PC-9 (cell line): ENCODE data around the gene DCAF15. TPM values are rescaled to one million over a fixed set of nuclear protein-coding genes. Genes with fewer than 3 reads are reported as not detected.

ENCODE experiments used
- BruUV-seq: library from RNA; stranded (reverse); fragments of 400-500 nt; replicated peaks from 2 replicates; lab custom pipeline; 2021; lab: Mats Ljungman, UMichigan
- CTCF ChIA-PET: fragments of 300-600 bp; sonication (Branson Sonifier 250); formaldehyde crosslinking; loops from one replicate; lab custom pipeline; 2022; ENCODE audit warnings: antibody characterized with exemption; lab: Charles Lee
- POLR2A ChIA-PET: fragments of 300-600 bp; sonication (Branson Sonifier 250); formaldehyde crosslinking; loops from one replicate; lab custom pipeline; 2022; ENCODE audit warnings: antibody characterized with exemption; ENCODE audit not compliant: unreplicated experiment; lab: Charles Lee
- DNase-seq, 2 experiments: peaks; one replicate each; pipeline versions ENCODE4 v3.0.0 to v3.0.0-alpha.2; 2015 to 2022; ENCODE audit warnings: mixed read lengths in 1 of 2
- H2AFZ ChIP-seq: fragments of 200-600 bp; sonication (generic); 2 replicates; pipeline ENCODE4 v1.8.1; 2017; ENCODE audit warnings: antibody characterized with exemption
- H3F3A ChIP-seq: fragments of 200-600 bp; sonication (generic); 2 replicates; pipeline ENCODE4 v1.8.1; 2017; ENCODE audit warnings: antibody characterized with exemption, mild to moderate bottlenecking, low read depth; ENCODE audit not compliant: insufficient read depth
- H3K27ac ChIP-seq: fragments of 200-600 bp; sonication (generic); 2 replicates; pipeline ENCODE4 v1.6.1; 2016; ENCODE audit warnings: mixed run types
- H3K27me3 ChIP-seq: fragments of 200-600 bp; sonication (generic); 2 replicates; pipeline ENCODE4 v1.6.1; 2016; ENCODE audit warnings: low read depth, mixed run types; ENCODE audit not compliant: insufficient read depth
- H3K36me3 ChIP-seq: fragments of 200-600 bp; sonication (generic); 2 replicates; pipeline ENCODE4 v1.6.1; 2016; ENCODE audit warnings: low read depth, mixed run types
- H3K4me1 ChIP-seq: fragments of 200-600 bp; sonication (generic); replicated peaks from 2 replicates; pipeline ENCODE4 v1.6.1; 2016; ENCODE audit warnings: mixed run types; ENCODE audit not compliant: insufficient read depth
- H3K4me2 ChIP-seq: fragments of 200-600 bp; sonication (generic); 2 replicates; pipeline ENCODE4 v1.6.1; 2017; ENCODE audit warnings: mixed run types
- H3K4me3 ChIP-seq: fragments of 200-600 bp; sonication (generic); 2 replicates; pipeline ENCODE4 v1.6.1; 2016; ENCODE audit warnings: mixed run types
- H3K79me2 ChIP-seq: fragments of 200-600 bp; sonication (generic); 2 replicates; pipeline ENCODE4 v1.6.1; 2017; ENCODE audit warnings: low read depth, mixed run types
- H3K9me2 ChIP-seq: fragments of 200-600 bp; sonication (generic); 2 replicates; pipeline ENCODE4 v1.8.1; 2017; ENCODE audit warnings: mild to moderate bottlenecking; ENCODE audit not compliant: insufficient read depth
- H3K9me3 ChIP-seq: fragments of 200-600 bp; sonication (generic); 2 replicates; pipeline ENCODE4 v1.8.1; 2016; ENCODE audit warnings: low read depth; ENCODE audit not compliant: insufficient read depth
- H4K20me1 ChIP-seq: fragments of 200-600 bp; sonication (generic); 2 replicates; pipeline ENCODE4 v1.8.1; 2017; ENCODE audit not compliant: insufficient read depth
- CTCF ChIP-seq: fragments of 200-600 bp; sonication (generic); conservative IDR thresholded peaks from 2 replicates; pipeline ENCODE4 v1.6.1; 2017; ENCODE audit warnings: mixed run types, antibody characterized with exemption, mild to moderate bottlenecking, moderate library complexity
- EZH2 ChIP-seq: fragments of 200-600 bp; sonication (generic); IDR thresholded peaks from 2 replicates; pipeline ENCODE4 v1.8.0; 2017; ENCODE audit warnings: antibody characterized with exemption, low read depth
- intact Hi-C: fragments of 100-400 bp; cut with micrococcal nuclease; formaldehyde crosslinking; loops from one replicate; pipeline ENCODE4 v1.10.0; 2022; ENCODE audit not compliant: unreplicated experiment
- total RNA-seq: library from RNA; stranded (reverse); gene quantifications from 2 replicates; pipeline ENCODE4 v1.2.3, GENCODE V29; 2021

Gene DCAF15
- total RNA-seq, 1 experiment from 2014 or later = 35.3 TPM

- Histone ChIP-seq H3K4me3 (no peak overlapping the region), H3K4me2 (no peak overlapping the region), H3K4me1 (no peaks in the 10 kb centered on the region), H3K9me2 (no peaks in the 10 kb centered on the region), H4K20me1 (0 out of 2 replicates have a peak, but pooled peaks cover 2% of the 10 kb centered on the region), H3K9me3 (no peaks in the 10 kb centered on the region; the same call in 1 of the 2 replicates), H3K79me2 (no peaks in the 10 kb centered on the region), H3K27me3 (no peaks in the 10 kb centered on the region), H3K36me3 (peaks cover 13% of the 10 kb centered on the region), H3K27ac (no peak overlapping the region), H2AFZ (no peak overlapping the region), H3F3A (peaks cover 24% of the 10 kb centered on the region)
- ChIA-PET POLR2A (no interaction called here), CTCF (no interaction called here)
- TF ChIP-seq CTCF (no peak), EZH2 (no peak)
- no TSS peak for BruUV-seq
- no peak for DNase-seq
- intact Hi-C loops = no loop called here
Measured at GRCh38 chr19:13926010-13926409, 26.3 kb upstream of the DCAF15 start.

- H2AFZ ChIP-seq = no peak overlapping the region
- 0 out of 2 replicates have a peak, but pooled peaks cover 2% of the 10 kb centered on the region for H4K20me1 ChIP-seq
- no TSS peak for BruUV-seq
- no peak for DNase-seq
- no peak overlapping the region for H3K4me2 ChIP-seq
- H3F3A ChIP-seq = peaks cover 24% of the 10 kb centered on the region
- TF ChIP-seq EZH2 = no peak
- no peak for TF ChIP-seq CTCF
- H3K9me3 ChIP-seq = no peaks in the 10 kb centered on the region
- no peak overlapping the region for H3K27ac ChIP-seq
- intact Hi-C loops = no loop called here
- H3K36me3 ChIP-seq = peaks cover 6% of the 10 kb centered on the region
- no peaks in the 10 kb centered on the region for H3K27me3 ChIP-seq
- ChIA-PET CTCF (no interaction called here), POLR2A (interaction anchor here (0.6 kb wide), 1 partner anchor 51 kb away, joined by 3 read pairs; no protein-coding TSS in a partner anchor)
- no peaks in the 10 kb centered on the region for H3K4me1 ChIP-seq
- no peaks in the 10 kb centered on the region for H3K79me2 ChIP-seq
- H3K9me2 ChIP-seq = no peaks in the 10 kb centered on the region
- H3K4me3 ChIP-seq = no peak overlapping the region
Measured at GRCh38 chr19:13926715-13927114, 25.6 kb upstream of the DCAF15 start.

GRCh38 chr19:13929340-13929739 lies 23.0 kb upstream of the DCAF15 start:
- no peaks in the 10 kb centered on the region for H3K9me2 ChIP-seq
- H3K36me3 ChIP-seq = no peaks in the 10 kb centered on the region
- 0 out of 2 replicates have a peak, but pooled peaks cover 2% of the 10 kb centered on the region for H4K20me1 ChIP-seq
- H3F3A ChIP-seq = peaks cover 26% of the 10 kb centered on the region
- H3K9me3 ChIP-seq = no peaks in the 10 kb centered on the region
- no peak for DNase-seq
- ChIA-PET CTCF (no interaction called here), POLR2A (no interaction called here)
- H3K27me3 ChIP-seq = no peaks in the 10 kb centered on the region
- H3K4me3 ChIP-seq = no peak overlapping the region
- no peak overlapping the region for H2AFZ ChIP-seq
- no peaks in the 10 kb centered on the region for H3K79me2 ChIP-seq
- BruUV-seq = no TSS peak
- H3K4me1 ChIP-seq = no peaks in the 10 kb centered on the region
- H3K27ac ChIP-seq = no peak overlapping the region
- TF ChIP-seq CTCF (no peak), EZH2 (no peak)
- intact Hi-C loops = no loop called here
- H3K4me2 ChIP-seq = no peak overlapping the region
